ENCODE data around the gene B3GNT9.

Gene B3GNT9

DNA sequence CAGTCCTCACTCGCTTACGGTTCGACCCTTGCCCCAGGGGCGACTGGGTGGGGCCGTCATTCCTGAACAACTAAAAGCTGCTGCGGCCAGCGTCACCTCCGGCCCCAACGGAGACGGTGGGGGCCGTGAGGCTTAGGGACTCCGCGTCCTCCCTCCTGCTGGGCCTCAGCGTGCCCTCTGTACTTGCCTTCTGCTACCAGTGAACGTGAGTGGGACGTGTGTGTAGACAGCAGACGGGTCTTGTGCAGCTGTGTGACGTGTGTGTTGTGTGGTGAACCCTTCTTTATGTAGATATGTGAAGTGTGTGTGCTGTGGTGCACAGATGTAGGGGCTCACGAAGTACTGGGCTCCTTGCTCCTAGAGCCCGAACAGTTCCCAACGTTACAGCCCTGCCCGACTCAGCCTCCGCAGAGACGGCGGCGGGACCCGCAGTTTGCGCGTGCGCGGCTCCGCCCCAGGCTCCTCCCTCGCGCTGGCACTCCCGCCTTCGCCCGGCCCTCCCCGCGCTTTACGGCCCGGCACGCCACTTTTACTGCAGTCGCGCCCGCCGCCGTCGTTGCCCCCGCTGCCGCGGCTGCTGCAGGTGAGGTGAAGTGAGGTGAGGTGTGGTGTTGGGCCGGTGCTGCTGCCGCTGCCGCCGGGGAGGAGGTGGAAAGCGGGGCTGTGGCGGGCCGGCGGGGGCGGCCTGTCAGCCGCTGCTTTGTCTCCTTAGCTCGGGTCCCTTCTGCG, 41.2 kb downstream of the B3GNT9 start, which contains the start of gene PHAF1:
PHAF1 (plus strand) TSS at position 535 of the 729 bp plus-strand sequence. CDS start 235 bp downstream, outside the sequence.
- DNase-seq = peak; percentile 6

DNA sequence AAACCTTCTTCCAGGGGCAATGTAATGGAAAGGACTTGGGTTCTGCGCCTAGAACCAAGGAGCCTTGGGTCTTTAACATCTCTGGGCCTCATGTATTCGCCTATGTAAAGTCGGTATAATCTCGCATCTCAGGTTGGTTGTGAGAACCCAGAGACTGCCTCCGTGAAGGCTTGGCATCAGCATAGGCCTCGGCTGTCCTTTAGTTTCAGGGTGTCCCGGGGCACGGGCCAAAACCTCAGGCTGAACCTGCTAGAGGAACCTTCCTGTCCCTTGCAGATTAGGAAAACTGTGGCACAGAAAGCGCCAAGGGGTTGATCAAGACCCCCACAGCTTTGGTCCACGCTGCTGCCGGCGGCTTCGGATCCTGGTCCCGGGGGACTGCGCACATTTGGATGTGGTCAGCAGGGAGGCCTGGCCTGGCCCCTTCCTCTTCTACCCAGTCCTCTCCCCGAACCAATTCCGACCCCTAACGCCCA, 41.8 kb downstream of the B3GNT9 start:
- no peak for DNase-seq

DNA sequence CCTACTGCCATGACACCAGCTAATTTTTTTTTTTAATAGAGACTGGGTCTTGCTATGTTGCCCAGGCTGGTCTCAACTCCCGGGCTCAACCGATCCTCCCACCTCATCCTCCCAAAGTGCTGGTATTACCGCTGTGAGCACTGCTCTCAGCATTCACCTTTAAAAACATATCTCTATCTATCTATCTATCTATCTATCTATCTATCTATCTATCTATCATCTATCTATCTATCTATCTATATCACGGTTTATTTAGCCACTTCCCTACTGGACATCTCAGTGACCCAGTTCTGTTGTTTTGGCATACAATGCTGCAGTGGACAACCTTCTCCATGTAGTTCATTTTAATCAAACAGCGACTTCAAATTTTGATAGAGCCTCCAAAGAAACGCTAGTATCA, 42.3 kb downstream of the B3GNT9 start:
- DNase-seq = no peak

DNA sequence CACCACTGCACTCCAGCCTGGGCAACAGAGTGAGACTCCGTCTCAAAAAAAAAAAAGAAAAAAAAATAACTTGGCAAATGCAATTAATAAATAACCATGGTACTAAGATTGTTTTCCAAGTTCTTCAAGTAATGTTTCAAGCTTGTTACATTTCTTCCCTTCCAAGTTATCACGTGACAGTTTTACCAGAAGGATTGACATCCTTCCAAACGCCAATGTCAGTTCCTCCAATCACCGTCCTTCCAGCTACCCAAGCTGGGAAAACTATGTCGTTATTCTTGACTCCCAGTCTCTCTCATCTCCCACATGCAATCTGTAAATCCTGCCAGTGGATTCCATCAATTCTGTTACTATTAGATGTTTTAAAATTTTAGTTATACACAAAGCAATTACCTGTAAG, 44.9 kb downstream of the B3GNT9 start:
- DNase-seq = no peak

DNA sequence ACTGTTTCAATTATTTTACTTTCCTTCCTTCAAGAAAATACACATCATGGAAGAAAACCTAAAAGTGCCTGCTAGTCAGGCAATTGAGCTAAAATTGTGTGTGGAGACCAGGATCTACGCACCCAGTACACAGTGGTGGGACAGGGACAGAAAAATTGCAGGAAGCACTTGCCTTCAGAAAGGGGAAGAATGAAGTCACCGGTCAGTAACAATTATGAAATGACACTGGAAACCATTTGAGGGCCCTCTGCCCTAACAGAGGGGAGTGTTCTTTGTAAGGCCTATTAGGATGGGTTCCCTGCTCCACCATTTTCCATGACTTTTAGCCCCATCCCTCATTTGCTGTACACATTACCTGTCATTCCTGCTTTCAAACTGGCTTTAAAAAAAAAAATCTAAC, 45.6 kb downstream of the B3GNT9 start:
- DNase-seq = no peak

DNA sequence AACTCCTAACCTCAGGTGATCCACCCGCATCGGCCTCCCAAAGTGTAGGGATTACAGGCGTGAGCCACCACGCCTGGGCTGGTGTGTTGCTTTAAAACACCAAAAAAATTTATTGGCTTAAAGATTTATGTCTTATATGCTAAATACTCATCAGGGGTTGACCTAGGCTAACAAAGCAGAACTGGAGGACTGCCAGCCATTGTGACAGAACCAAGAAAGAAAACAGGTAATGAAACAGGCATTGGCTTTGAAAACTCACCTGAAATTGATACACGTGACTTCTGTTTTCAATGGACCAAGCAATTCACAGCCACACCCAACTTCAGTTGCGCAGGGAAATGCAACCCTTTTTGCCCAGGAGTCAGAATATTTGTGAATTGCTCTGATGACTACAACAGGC, 46.0 kb downstream of the B3GNT9 start:
- no peak for DNase-seq

DNA sequence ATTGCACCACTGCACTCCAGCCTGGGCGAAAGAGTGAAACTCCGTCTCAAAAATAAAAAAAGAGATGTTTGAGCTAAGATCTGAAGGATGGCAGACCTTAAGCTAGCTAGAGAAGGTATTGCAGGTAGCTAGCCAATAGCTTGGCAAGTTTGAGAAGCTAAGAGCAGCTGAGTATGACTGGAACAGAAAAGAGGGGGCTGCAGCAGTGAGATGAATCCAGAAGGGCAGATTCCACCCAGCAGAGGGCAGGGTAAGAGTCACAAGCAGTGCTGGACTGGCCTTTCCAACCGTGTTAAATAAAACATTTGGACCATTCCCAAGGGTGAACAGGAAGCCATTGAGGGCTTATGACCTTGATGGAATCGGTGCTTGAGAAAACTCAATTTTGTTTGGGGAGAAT, 46.7 kb downstream of the B3GNT9 start:
- DNase-seq = no peak

DNA sequence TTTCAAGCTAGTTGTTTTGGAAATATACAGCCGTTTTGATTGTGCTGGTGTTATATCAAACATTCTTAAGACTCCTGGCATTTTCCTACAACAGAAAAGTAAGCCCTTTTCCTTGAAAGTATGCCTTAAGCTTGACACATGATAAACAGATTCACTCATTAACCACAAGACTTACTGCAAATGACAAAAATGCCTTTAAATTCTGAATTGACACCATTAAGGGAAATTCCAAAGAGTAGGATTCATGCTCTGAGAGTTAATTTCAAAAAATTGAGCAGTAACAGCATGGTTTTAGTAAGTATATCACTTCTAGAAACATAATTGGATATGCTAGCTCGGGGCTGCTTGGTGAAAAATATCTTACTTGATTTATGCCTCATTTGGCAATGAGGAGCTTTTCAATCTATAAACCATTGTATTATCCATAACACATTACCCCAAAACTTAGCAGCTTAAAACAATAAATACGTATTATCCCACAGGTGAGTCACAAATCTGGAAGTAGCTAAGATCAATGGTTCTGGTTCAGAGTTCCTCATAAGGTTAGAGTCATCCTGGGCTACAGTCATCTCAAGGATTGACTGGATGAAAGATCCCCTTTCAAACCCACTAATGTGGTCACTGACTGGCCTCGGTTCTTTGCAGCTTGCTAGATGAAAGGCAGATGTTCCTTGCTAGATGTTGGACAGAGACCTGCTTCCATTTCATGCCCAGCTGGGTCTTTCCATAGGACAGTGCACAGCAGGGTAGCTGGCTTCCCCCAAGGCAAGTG, 49.3 kb downstream of the B3GNT9 start:
- DNase-seq = no peak

DNA sequence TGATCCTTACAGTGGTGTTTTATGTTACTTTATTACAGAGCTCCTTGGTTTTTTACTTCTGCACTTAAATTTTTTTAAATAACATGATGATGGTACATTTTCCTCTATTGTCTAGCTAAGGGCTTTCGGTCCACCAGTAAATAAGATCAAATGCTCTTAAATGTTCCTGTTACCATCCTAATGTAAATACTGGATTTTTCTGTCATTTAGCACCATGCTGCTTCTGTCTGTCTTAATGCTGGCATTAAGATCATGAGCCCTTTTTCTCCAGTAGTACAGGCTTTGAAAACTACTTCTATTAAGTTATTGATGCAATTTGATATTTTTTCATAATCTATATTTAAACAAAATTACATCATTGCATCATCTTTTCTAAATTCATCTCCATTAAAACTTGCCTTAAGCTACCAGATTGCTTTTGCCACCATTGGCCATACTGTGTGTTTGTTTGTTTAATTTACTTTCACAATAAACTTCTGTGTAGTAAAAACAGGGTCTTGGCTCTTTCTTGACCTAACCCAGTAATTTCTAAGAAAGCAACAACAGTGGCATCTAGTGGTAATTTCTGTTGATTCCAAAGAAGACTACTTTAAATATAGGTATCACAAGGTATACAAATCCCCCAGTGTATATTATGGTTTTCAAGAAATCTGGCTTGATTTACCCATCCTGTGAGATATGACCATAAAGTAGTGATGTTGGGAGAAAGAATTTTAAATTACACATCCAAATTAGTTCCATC, 50.1 kb downstream of the B3GNT9 start:
- no peak for DNase-seq

DNA sequence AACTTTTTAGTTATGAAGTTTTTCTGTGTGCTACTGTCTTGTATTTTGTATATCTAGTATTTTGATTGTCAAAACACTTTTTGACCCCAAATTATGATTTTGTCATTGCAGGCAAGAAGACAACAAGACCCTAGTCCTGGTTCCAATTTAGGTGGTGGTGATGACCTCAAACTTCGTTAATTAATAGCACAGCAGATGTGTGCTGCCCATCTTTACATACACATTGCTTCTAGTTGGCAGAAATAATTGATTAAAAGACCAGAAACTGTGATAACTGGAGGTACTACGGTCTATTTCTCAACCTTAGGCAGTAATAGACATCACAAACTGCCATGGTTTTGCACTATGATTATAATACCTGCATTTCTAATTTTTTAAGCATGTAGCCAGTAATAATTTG, 52.2 kb downstream of the B3GNT9 start:
- DNase-seq = no peak

All from NCI-H1048 (cell line).